OCI-LY7 (cell line): Measurements from ENCODE around the gene PTPRS. TPM values are rescaled to one million over a fixed set of nuclear protein-coding genes. Genes with fewer than 3 reads are reported as not detected.

Experiments used
- BruUV-seq: library from RNA; stranded (reverse); fragments of 400-500 nt; replicated peaks from 2 replicates; lab custom pipeline; 2021; lab: Mats Ljungman, UMichigan
- CTCF ChIA-PET: fragments of 300-600 bp; sonication (Branson Sonifier 250); formaldehyde crosslinking; loops from one replicate; lab custom pipeline; 2022; ENCODE audit warnings: antibody characterized with exemption; ENCODE audit not compliant: unreplicated experiment; lab: Charles Lee
- POLR2A ChIA-PET: fragments of 300-600 bp; sonication (Branson Sonifier 250); formaldehyde crosslinking; loops from one replicate; lab custom pipeline; 2022; ENCODE audit warnings: antibody characterized with exemption; lab: Charles Lee
- DNase-seq: peaks from one replicate; pipeline ENCODE4 v3.0.0-alpha.2; 2015; ENCODE audit warnings: low spot score
- H2AFZ ChIP-seq: fragments of 200-600 bp; sonication (generic), shearing (Covaris generic); 2 replicates; pipeline ENCODE4 v1.6.1; 2014; ENCODE audit warnings: mild to moderate bottlenecking, antibody characterized with exemption, low read length, moderate library complexity
- H3K27ac ChIP-seq: fragments of 200-600 bp; sonication (generic); 2 replicates; pipeline ENCODE4 v1.5.1; 2014; ENCODE audit warnings: mixed run types, low read depth, mild to moderate bottlenecking, moderate library complexity, low read length, inconsistent platforms; ENCODE audit not compliant: poor library complexity, severe bottlenecking
- H3K36me3 ChIP-seq: fragments of 200-600 bp; sonication (generic); 2 replicates; pipeline ENCODE4 v1.6.1; 2014; ENCODE audit warnings: mild to moderate bottlenecking, antibody characterized with exemption, low read length, moderate library complexity, mixed read lengths; ENCODE audit not compliant: insufficient read depth
- H3K4me1 ChIP-seq: fragments of 200-600 bp; sonication (generic); 2 replicates; pipeline ENCODE4 v1.5.1; 2014; ENCODE audit warnings: mild to moderate bottlenecking, low read length; ENCODE audit not compliant: insufficient read depth, poor library complexity, severe bottlenecking
- H3K4me2 ChIP-seq: fragments of 200-600 bp; sonication (generic); 2 replicates; pipeline ENCODE4 v1.6.1; 2014; ENCODE audit warnings: mild to moderate bottlenecking, low read length
- H3K4me3 ChIP-seq: fragments of 200-600 bp; sonication (generic); 2 replicates; pipeline ENCODE4 v1.5.1; 2014; ENCODE audit warnings: mild to moderate bottlenecking, low read depth, low read length; ENCODE audit not compliant: poor library complexity, severe bottlenecking
- H3K79me2 ChIP-seq: fragments of 200-600 bp; sonication (generic); 2 replicates; pipeline ENCODE4 v1.6.1; 2016; ENCODE audit warnings: low read depth, mild to moderate bottlenecking, low read length, moderate library complexity, mixed read lengths; ENCODE audit not compliant: insufficient read depth
- H3K9me2 ChIP-seq: fragments of 200-600 bp; sonication (generic); 2 replicates; pipeline ENCODE4 v1.6.1; 2016; ENCODE audit warnings: mild to moderate bottlenecking, low read length, mixed read lengths; ENCODE audit not compliant: insufficient read depth
- H3K9me3 ChIP-seq: fragments of 200-600 bp; sonication (generic); 2 replicates; pipeline ENCODE4 v1.6.1; 2014; ENCODE audit warnings: mild to moderate bottlenecking, mixed run types, low read length, mixed read lengths
- H4K20me1 ChIP-seq: fragments of 200-600 bp; sonication (generic); 2 replicates; pipeline ENCODE4 v1.6.1; 2014; ENCODE audit warnings: mild to moderate bottlenecking, antibody characterized with exemption, low read length, moderate library complexity, mixed read lengths; ENCODE audit not compliant: insufficient read depth
- CTCF ChIP-seq: fragments of 200-600 bp; sonication (generic); conservative IDR thresholded peaks from 2 replicates; pipeline ENCODE4 v1.5.1; 2014; ENCODE audit warnings: mild to moderate bottlenecking, antibody characterized with exemption, low read length, moderate library complexity, mixed read lengths
- EZH2phosphoT487 ChIP-seq: fragments of 200-600 bp; sonication (generic); IDR thresholded peaks from 2 replicates; pipeline ENCODE4 v1.6.1; 2018; ENCODE audit warnings: low read depth, borderline replicate concordance, mild to moderate bottlenecking, mixed run types, antibody characterized with exemption, low read length, moderate library complexity, mixed read lengths
- intact Hi-C: fragments of 100-400 bp; cut with micrococcal nuclease; formaldehyde crosslinking; loops from one replicate; pipeline ENCODE4 v1.10.0; 2022; ENCODE audit not compliant: unreplicated experiment
- total RNA-seq, 2 experiments: library from RNA; depleted of rRNA in 1 of 2; stranded (reverse); fragments of >200 nt in 1 of 2; shearing (Covaris generic) in 1 of 2; gene quantifications; 2 replicates each; pipeline ENCODE4 v1.2.3, GENCODE V29; 2014 to 2022

Gene PTPRS
- total RNA-seq, 2 experiments from 2014 or later, result 48.5 to 88.7 TPM

GRCh38 chr19:5317321-5317720, 23.3 kb downstream of the PTPRS start:
- Histone ChIP-seq H3K4me3 (no peak overlapping the region), H2AFZ (no peak overlapping the region), H4K20me1 (no peaks in the 10 kb centered on the region), H3K79me2 (no peaks in the 10 kb centered on the region), H3K36me3 (no peaks in the 10 kb centered on the region), H3K4me2 (no peak overlapping the region), H3K27ac (no peak overlapping the region), H3K9me2 (no peaks in the 10 kb centered on the region), H3K4me1 (peaks cover 8% of the 10 kb centered on the region), H3K9me3 (no peaks in the 10 kb centered on the region)
- ChIA-PET CTCF (interaction anchor here (0.6 kb wide), 1 partner anchor 93 kb away, joined by 3 read pairs; no protein-coding TSS in a partner anchor), POLR2A (no interaction called here)
- intact Hi-C loops, result no loop called here
- DNase-seq, result no peak
- TF ChIP-seq CTCF, result no peak
- TF ChIP-seq EZH2phosphoT487, result no peak
- no TSS peak for BruUV-seq

- Histone ChIP-seq H3K4me1 (no peaks in the 10 kb centered on the region), H3K4me2 (no peak overlapping the region), H4K20me1 (no peaks in the 10 kb centered on the region), H3K36me3 (no peaks in the 10 kb centered on the region), H3K9me3 (no peaks in the 10 kb centered on the region), H3K9me2 (no peaks in the 10 kb centered on the region), H3K79me2 (no peaks in the 10 kb centered on the region), H3K4me3 (no peak overlapping the region), H2AFZ (no peak overlapping the region), H3K27ac (no peak overlapping the region)
- no TSS peak for BruUV-seq
- ChIA-PET CTCF (no interaction called here), POLR2A (no interaction called here)
- DNase-seq, result no peak
- intact Hi-C loops, result no loop called here
- TF ChIP-seq EZH2phosphoT487 (no peak), CTCF (no peak)
Measured at GRCh38 chr19:5316138-5316537, 24.5 kb downstream of the PTPRS start.

- Histone ChIP-seq H2AFZ (no peak overlapping the region), H3K36me3 (no peaks in the 10 kb centered on the region), H3K79me2 (no peaks in the 10 kb centered on the region), H3K4me2 (no peak overlapping the region), H3K9me3 (no peaks in the 10 kb centered on the region), H3K27ac (no peak overlapping the region), H4K20me1 (no peaks in the 10 kb centered on the region), H3K9me2 (no peaks in the 10 kb centered on the region), H3K4me1 (no peaks in the 10 kb centered on the region), H3K4me3 (no peak overlapping the region)
- DNase-seq, result no peak
- intact Hi-C loops, result no loop called here
- no peak for TF ChIP-seq CTCF
- TF ChIP-seq EZH2phosphoT487, result no peak
- ChIA-PET CTCF (no interaction called here), POLR2A (interaction anchor here (0.9 kb wide), 1 partner anchor 38 kb away, joined by 4 read pairs; no protein-coding TSS in a partner anchor)
- BruUV-seq, result no TSS peak
Measured at GRCh38 chr19:5314907-5315298, 25.7 kb downstream of the PTPRS start.
